Hepatocyte (in vitro differentiated cells): ENCODE measurements around the gene LRP1B.

Experiments used
- CTCF ChIP-seq: fragments of 200-600 bp; sonication (generic); IDR thresholded peaks from 2 replicates; pipeline ENCODE4 v1.5.1; 2016; ENCODE audit warnings: antibody characterized with exemption, mild to moderate bottlenecking; ENCODE audit not compliant: poor library complexity
- EZH2 ChIP-seq: fragments of 200-600 bp; sonication (generic); IDR thresholded peaks from 2 replicates; pipeline ENCODE4 v1.6.1; 2016; ENCODE audit warnings: antibody characterized with exemption, mild to moderate bottlenecking, borderline replicate concordance
- EZH2phosphoT487 ChIP-seq: fragments of 200-600 bp; sonication (generic); IDR thresholded peaks from one replicate; pipeline ENCODE4 v1.6.1; 2018; ENCODE audit warnings: antibody characterized with exemption, mild to moderate bottlenecking, low read depth, moderate library complexity; ENCODE audit not compliant: unreplicated experiment, severe bottlenecking

- TF ChIP-seq CTCF (no peak), EZH2 (no peak), EZH2phosphoT487 (no peak)
Measured at GRCh38 chr2:141313972-141314371, 816.8 kb downstream of the LRP1B start.
